Fibroblast of skin of back (primary cell): Measurements from ENCODE around the gene COL4A3.

Source experiments
- DNase-seq: peaks from one replicate; pipeline ENCODE4 v3.0.0-alpha.2; 2013

Gene COL4A3

GRCh38 chr2:227293531-227293930 lies 129.1 kb downstream of the COL4A3 start:
- DNase-seq: no peak

- DNase-seq: no peak
Observed at GRCh38 chr2:227295806-227296205, 131.4 kb downstream of the COL4A3 start.

- no peak for DNase-seq
Observed at GRCh38 chr2:227296671-227297405, 132.4 kb downstream of the COL4A3 start.

GRCh38 chr2:227301523-227301922 lies 137.1 kb downstream of the COL4A3 start:
- DNase-seq: no peak

GRCh38 chr2:227308784-227309183 lies 144.4 kb downstream of the COL4A3 start:
- DNase-seq: peak; percentile 9

- DNase-seq: no peak
Observed at GRCh38 chr2:227310756-227311110, 146.3 kb downstream of the COL4A3 start.

GRCh38 chr2:227311861-227312506 lies 147.6 kb downstream of the COL4A3 start:
- DNase-seq: no peak

GRCh38 chr2:227312579-227312978 lies 148.2 kb downstream of the COL4A3 start:
- no peak for DNase-seq

- no peak for DNase-seq
Observed at GRCh38 chr2:227313310-227313709, 148.9 kb downstream of the COL4A3 start.

GRCh38 chr2:227317834-227318233 lies 153.4 kb downstream of the COL4A3 start:
- no peak for DNase-seq

GRCh38 chr2:227320305-227321094 lies 156.1 kb downstream of the COL4A3 start:
- no peak for DNase-seq

GRCh38 chr2:227322530-227323205 lies 158.2 kb downstream of the COL4A3 start:
- DNase-seq: no peak

GRCh38 chr2:227323818-227324217 lies 159.4 kb downstream of the COL4A3 start:
- DNase-seq: no peak

GRCh38 chr2:227324642-227324994 lies 160.2 kb downstream of the COL4A3 start:
- no peak for DNase-seq

GRCh38 chr2:227324995-227325838 lies 160.8 kb downstream of the COL4A3 start, which contains the start of gene MFF:
Gene MFF, plus strand, starts transcription at chr2:227325251. Its CDS starts 5,415 bp downstream, at chr2:227330666.
- DNase-seq: peak; percentile 93

- DNase-seq: peak; percentile 46
Observed at GRCh38 chr2:227325839-227326195, 161.4 kb downstream of the COL4A3 start.

GRCh38 chr2:227326783-227327182 lies 162.4 kb downstream of the COL4A3 start:
- DNase-seq: no peak

- no peak for DNase-seq
Observed at GRCh38 chr2:227335713-227336112, 171.3 kb downstream of the COL4A3 start.

- no peak for DNase-seq
Observed at GRCh38 chr2:227337442-227337841, 173.0 kb downstream of the COL4A3 start.

- DNase-seq: no peak
Observed at GRCh38 chr2:227339098-227339599, 174.7 kb downstream of the COL4A3 start.

- no peak for DNase-seq
Observed at GRCh38 chr2:227340106-227340505, 175.7 kb downstream of the COL4A3 start.

GRCh38 chr2:227341553-227341952 lies 177.1 kb downstream of the COL4A3 start:
- DNase-seq: no peak
